ENCODE results near the gene SLMAP. TPM values are rescaled to one million over a fixed set of nuclear protein-coding genes. Genes with fewer than 3 reads are reported as not detected.

Gene SLMAP
- total RNA-seq, 2 donors from 2014 or later, result 213 to 259 TPM

DNA sequence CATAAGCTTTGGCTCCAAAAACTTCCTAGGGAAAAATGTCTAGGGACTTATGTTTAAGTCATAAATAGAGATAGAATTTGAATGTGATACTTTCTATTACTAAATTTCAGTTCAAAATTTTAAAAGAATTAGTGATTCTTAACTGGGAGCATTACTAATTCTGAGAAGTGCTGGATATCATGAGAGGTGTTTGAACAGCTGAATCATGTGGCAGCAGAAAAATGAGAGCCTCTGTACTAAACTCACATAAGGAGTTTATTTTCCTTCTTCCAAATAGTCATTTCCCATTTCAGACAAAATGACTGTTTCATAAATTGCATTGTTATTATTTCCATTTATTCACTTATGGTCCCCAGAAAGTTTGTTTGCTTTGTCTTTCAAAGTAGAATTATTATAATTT is 62.7 kb downstream of the SLMAP start:
- intact Hi-C loops (cut with DNase I), result no loop called here
- ATAC-seq (no peak), DNase-seq (no peak)

DNA sequence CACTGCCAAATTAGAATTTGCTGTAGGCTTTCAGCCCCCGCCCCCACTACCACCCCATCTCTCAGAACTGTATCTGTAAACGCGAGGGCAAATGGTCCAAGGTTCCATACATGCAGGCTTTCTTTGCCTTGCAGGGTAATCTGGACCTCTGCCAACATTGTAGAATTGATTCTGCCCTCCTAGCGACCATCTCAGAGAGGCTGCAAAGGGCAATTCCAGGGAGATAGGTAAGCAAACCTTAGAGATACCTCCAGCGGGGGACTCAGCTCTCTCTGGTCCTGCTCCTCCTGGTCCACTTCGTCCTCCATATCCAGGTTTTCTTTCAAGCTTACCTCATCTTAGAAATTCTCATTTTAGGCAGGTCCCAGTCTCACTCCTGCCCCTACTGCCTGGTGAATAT is 64.4 kb downstream of the SLMAP start:
- no peak for ATAC-seq
- intact Hi-C loops (cut with DNase I), result no loop called here
- DNase-seq, result no peak

DNA sequence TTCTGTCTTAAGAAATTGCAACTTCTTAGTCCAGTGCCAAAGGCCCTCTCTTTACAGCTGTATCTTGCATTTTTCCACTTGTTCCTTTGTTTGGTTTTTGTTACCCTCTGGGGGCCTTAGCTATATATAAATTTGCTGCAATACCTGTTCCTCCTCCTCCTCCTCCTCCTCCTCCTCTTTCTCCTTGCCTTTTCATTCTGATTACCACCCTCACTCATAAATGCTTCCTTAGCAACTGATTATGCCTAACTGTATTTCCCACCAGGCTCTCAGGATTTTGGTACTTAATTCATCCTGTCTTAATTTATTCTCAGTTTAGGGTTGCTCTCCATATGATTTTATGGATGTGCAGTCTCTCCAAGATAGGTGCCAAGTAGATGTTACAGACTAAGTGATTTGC is 65.7 kb downstream of the SLMAP start:
- intact Hi-C loops (cut with DNase I), result no loop called here
- no peak for ATAC-seq
- DNase-seq, result no peak

DNA sequence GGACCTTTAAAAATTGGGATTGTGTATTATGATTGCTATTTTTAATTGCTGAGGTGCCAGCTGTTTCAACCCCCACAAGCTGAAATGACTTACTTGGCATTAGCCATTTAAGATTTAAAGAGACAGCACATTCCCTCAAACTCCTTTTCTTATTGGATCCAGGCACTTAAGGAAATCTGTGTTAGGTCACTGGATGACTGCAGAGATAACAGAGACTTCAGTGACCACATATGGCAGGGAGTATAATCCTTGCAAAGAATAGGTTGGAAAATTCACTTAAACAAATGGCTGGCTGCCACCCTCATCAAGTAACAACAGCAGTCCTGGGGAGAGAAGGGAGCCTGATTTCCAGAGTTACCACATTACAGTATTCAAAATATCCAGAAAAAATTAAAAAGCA is 66.6 kb downstream of the SLMAP start:
- ATAC-seq, result no peak
- intact Hi-C loops (cut with DNase I), result no loop called here

DNA sequence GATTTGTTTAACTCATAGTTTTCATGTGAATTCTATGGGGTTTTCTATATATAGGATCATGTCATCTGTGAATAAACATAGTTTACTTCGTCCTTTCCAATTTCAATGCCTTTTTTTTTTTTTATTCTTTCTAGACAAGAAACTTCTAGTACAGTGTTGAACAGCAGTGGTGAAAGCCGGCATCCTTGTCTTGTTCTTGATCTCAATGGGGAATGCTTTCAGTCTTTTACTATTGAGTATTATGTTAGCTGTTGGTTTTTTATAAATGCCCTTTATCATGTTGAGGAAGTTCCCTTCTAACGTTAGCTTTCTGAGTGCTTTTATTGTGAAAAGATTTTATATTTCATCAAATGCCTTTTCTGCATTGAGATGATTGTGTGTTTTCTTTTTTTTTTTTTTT is 69.0 kb downstream of the SLMAP start:
- no peak for DNase-seq
- intact Hi-C loops (cut with DNase I), result no loop called here
- ATAC-seq, result no peak

More for the DNA sequence above, 66.6 kb downstream of the SLMAP start:
- DNase-seq, result no peak

DNA sequence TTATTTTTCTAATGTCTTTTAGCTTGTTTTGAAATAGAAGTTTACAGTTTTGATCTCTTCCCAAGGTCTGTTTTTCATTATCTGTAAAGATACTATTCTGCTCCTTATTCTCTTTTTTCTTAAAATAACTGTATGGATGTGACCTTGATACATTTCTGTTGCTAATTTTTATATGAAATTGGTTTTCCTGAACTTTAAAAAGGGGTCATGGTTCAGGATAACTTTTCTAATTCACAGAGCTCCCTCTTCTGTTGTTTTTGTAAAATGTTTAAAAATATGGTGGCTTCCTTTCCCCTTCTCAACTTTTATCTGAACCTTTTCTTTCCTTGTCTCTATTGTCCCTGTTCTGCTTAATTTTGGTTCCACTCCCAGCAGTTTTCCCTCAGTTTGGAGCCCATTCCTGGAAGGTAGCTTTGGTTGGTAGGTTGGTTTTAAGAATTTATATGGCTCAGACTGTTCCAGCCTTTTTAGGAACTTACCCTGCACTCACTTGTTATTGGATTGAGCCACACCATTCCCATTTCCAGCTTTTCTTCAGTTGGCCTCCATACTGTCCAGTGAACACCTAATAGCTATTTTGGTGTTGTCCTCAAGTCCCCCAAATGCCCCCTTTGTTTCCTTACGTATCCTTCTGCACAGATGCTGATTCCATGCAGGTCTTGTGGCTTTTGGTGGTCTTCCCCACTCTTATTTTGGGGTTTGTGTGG is 70.3 kb downstream of the SLMAP start:
- intact Hi-C loops (cut with DNase I), result no loop called here
- ATAC-seq (no peak), DNase-seq (no peak)

DNA sequence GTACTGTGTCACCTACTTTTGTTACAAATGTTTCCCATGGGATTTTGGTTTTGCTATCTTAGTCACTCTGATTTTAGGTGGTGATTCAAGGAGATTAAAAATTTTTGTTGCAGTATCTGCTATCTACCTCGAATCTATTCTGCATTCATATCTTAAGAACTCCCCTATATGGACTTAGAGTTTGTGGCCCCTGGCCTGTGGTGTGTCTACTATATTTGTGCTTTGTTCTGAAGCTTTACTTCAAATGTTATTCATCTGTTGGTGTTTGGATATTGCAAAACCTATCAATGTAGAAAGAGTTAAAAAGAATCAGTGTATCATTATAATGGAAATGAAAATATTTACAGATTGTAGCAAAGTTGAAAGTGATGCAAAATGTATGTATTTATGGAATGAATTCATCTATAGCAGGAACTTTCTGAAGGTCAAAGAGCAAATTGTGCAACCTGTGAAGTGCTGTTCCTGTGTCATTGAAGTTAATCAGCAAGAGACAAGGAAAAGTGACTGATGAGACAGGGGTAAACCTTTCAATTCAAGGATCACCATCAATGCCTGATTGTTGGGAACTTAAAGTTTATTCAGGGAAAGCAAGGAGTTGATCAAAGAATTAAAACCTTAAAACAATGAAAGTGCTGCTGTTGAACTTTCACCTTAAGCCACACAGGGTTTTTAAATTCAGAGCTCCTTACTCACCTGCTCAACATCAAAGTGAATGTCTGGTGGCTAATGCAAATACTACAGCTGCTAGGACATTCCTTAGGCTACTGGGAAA is 71.0 kb downstream of the SLMAP start:
- intact Hi-C loops (cut with DNase I), result no loop called here
- ATAC-seq, result no peak
- DNase-seq, result no peak

DNA sequence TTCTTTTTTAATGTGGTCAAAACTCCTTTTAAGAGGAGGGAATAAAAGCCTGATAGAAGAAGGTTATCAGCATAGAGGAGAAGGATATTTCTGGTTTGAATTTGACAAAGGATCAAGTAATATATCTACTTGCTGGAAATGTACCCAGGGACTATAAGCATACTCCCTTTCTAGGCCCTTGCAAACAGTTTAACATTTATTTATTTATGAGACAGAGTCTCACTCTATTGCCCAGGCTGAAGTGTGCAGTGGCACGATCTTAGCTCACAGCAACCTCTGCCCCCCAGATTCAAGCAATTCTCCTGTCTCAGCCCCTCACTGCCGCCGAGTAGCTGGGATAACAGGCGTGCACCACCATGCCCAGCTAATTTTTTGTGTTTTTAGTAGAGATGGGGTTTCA is 71.6 kb downstream of the SLMAP start:
- no peak for DNase-seq
- no peak for ATAC-seq
- intact Hi-C loops (cut with DNase I), result no loop called here

DNA sequence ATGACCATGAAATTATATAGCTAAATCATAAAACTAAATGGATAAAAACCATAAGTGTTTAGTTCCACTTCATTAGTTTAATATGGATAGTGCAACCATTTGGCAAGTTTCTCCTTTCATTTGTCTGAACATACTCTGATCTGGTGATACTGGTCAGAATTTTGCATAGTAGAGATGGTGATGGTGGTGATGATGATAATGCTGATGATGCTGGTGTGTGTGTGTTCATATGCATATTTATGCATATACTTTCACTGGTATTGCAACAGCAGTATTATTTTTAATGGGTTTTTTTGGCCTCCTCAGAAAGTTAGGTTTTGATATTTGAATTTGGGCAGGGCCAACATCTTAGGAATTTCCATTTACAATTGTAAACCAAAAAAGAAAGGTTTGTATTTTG is 76.4 kb downstream of the SLMAP start:
- DNase-seq, result no peak
- intact Hi-C loops (cut with DNase I), result no loop called here
- ATAC-seq, result no peak

DNA sequence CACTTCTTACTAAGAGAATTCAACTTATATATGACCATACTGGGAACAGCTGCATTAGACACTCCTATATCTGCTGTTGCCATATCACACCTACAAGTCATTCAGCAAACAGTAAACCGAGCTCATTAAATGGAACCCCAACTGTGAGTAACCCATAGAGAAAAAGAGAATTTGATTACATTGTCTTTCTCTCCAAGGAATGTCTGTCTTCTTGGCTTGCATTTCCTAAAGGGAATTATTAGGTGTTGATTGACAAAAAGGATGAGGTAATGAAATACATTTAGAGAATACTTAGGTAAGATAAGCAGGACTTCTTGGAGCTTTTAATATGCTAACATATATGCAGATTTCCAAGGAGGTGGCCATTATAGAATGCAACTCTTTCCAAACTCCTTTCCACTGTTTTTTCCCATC is 76.8 kb downstream of the SLMAP start:
- DNase-seq (no peak), ATAC-seq (no peak)
- intact Hi-C loops (cut with DNase I), result no loop called here

DNA sequence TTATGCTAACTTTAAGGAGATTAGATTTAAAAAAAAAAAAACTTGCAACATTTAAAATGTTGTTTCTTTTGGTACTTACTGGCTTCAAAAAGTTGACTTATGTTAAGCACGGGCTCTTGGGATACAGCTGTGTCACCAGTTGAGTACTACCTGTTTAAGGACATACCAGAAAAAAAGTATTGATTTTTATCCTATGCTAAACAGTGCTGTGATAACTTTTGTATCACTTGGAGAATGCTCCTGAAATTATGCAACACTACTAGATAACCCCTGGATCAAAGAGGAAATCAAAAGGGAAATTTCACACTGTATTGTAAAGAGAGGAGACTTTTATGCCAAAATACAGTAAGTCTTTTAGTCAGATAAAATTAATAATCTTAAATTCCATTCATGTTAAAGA is 77.7 kb downstream of the SLMAP start:
- DNase-seq (no peak), ATAC-seq (no peak)
- intact Hi-C loops (cut with DNase I), result no loop called here

DNA sequence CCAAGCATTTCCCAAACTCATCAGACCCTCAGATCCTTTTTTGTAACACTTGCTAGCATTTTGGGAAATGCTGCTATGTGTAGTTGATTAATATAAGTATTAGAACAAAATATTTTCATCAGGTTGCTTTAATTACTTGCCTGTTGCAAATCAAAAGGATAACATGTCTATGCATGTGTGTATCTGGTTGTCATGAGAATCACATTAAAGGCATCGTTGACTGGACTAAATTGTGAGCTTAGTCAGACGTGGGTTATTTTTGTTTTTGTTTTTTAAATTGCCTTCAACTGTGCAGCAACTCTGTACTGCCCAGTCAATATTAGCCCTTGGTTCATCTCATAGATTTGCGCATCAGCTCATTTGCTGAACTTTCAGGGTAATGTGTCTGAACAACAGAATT is 81.6 kb downstream of the SLMAP start:
- intact Hi-C loops (cut with DNase I), result no loop called here
- ATAC-seq, result no peak

DNA sequence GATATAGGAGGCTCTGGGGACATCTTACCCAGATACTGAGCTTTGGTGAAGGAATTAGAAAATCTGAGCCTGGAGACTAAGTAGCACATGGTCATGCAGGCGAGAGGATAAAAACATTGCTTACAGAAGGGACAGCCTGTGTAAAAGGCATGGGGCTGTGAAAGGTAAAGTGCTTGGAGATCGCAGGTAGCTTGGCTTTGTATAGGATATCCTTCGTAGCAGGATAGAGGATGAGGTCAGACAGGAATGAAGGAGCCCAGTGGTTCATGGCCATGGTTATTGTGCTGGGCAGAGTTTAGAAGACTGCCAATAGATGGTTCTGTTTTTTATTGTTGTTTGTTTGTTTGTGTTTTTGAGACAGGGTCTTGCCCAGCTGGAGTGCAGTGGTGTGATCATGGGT is 82.5 kb downstream of the SLMAP start:
- DNase-seq (no peak), ATAC-seq (no peak)
- intact Hi-C loops (cut with DNase I), result no loop called here

More for the DNA sequence above, 81.6 kb downstream of the SLMAP start:
- DNase-seq, result no peak

DNA sequence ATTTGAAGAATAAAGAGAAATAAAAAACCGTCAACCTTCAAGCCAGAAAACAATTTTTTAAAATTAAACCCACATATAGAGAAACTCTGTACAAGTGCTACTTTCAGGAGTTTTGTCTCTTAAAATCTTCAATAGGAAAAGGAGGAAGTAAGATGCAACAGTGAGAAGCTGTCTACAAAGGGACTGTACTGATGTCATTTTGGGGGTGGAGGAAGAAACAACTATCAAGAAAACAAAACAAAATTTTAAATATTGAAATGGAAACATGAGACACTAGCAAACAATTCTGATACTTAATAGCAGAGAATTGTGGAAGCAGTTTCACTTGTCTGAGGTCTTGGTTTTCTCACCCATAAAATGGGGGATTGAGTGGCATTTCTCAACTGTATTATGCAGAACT is 84.4 kb downstream of the SLMAP start:
- intact Hi-C loops (cut with DNase I), result no loop called here
- ATAC-seq, result no peak
- DNase-seq, result no peak

DNA sequence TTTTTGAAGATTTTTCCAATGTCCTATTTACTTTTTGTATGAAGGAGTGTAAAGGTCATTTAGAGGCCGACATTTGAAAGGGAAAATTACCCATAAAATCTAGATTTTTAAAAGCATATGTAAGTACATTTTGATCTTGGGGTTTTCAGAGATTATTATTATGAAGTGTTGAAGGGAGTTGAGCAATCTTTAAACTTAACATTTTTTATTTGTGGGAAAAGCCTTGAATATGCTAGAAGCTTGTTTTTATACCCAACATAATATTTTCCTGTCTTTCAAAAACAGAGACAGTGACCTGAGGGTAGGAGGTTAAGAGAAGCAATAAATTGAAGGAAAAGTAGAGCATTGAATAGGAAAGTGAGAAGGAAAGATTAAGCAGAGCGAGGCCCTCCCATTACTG is 85.7 kb downstream of the SLMAP start:
- ATAC-seq (no peak), DNase-seq (no peak)
- intact Hi-C loops (cut with DNase I), result no loop called here

DNA sequence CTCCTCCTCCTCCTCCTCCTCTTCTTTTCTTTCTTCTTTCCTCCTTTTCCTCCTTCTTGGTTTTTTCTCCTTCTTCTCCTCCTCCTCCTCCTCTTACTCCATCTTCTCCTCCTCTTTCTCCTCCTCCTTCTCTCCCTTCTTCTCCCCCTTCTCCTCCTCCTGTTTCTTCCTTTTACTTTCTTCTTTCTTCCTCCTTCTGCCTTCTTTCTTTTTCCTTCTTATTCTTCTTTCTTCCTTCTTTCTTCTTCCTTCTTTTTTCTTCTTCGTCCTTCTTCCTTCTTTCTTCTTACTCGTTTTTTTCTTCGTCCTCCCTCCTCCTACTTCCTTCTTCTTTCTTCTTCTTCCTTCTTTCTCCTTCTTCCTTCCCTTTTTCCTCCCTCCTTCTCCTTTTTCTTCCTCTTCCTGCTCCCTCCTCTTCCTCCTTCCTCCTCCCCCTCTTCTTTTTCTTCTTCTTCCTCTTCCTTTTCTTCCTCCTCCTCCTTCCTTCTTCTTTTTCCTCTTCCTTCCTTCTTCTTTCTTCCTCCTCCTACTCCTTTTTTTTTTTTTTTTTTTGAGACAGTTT is 92.1 kb downstream of the SLMAP start:
- DNase-seq (no peak), ATAC-seq (no peak)
- intact Hi-C loops (cut with DNase I), result no loop called here

DNA sequence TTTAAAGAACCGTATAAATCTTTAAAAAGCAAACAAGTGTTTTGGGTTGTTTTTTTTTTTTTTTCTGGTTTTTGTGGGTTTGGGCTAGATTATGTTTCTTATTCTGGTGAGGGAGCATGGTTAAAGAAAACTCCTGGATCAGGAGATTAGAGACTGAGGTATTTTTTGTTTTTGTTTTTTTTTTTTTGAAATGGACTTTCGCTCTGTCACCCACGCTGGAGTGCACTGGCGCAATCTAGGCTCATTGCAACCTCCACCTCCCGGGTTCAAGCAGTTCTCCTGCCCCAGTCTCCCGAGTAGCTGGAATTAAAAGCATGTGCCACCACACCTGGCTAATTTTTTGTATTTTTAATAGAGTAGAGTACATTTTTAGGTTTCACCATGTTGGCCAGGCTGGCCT is 95.2 kb downstream of the SLMAP start:
- intact Hi-C loops (cut with DNase I), result no loop called here
- no peak for DNase-seq
- no peak for ATAC-seq

DNA sequence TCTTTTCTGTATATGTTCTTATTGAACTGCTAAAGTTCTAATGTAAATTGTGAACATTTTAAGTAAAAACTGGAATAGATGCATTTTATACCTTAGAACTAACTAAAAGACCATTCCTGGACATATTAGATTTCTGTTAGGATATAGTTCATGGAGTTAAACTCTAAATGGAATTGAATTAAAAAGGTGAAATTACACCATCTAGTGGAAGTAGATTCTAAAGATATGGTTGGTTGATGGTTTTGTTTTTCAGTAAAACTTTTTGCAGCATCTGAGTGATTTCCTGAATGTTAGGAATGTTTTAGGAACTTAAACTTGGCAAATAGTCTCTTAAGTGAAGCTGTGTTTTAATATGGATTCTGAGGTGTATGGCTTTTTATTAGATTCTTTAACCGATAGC is 96.8 kb downstream of the SLMAP start:
- intact Hi-C loops (cut with DNase I), result no loop called here
- DNase-seq (no peak), ATAC-seq (no peak)

DNA sequence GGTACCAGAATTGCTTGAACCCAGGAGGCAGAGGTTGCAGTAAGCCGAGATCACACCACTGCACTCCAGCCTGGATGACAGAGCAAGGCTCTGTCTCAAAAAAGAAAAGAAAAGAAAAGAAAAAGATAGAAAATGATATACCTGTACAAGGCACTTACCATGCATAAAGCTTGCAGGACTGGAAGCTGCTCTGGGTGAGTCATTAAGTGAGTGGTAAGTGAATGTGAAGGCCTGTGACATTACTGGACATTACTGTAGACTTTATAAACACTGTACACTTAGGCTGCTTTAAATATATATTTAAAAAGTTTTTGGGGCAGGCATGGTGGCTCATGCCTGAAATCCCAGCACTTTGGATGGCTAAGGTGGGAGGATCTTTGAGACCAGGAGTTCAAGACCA is 99.2 kb downstream of the SLMAP start:
- no peak for DNase-seq
- intact Hi-C loops (cut with DNase I), result no loop called here
- no peak for ATAC-seq

DNA sequence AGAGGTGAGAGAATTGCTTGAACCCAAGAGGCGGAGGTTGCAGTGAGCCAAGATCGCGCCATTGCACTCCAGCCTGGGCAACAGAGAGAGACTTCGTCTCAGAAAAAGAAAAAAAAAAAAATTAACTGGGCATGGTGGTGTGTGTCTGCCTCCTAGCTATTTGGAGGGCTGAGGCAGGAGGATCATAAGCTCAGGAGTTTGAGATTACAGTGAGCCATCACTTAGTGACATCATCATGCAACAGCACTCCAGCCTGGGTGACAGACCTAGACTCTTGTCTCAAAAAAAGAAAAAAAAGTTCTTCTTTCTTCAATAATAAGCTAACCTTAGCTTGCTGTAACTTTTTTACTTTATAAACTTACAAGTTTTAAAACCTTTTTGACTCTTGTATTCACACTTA is 99.8 kb downstream of the SLMAP start:
- intact Hi-C loops (cut with DNase I), result no loop called here
- ATAC-seq (no peak), DNase-seq (no peak)

DNA sequence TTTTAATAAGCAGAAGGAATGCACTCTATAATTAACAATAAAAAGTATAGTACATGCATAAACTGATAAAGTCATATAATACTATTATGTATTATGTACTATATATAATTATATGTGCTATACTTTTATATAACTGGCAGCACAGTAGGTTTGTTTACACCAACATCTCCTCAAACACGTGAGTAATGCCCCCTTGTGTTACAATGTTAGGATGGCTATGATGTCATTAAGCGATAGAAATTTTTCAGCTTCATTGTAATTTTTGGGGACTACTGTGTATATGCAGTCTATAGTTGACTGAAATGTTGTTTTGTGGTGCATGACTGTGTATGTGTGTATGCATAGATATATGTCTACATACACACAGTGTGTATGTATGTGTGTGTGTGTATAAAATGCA is 100.6 kb downstream of the SLMAP start:
- ATAC-seq (no peak), DNase-seq (no peak)
- intact Hi-C loops (cut with DNase I), result no loop called here
